T-helper 22 cell (primary cell): ENCODE results near the gene C4orf50.

Source experiments
- DNase-seq: peaks from one replicate; pipeline ENCODE4 v3.0.0-alpha.2; 2020; ENCODE audit warnings: low read depth

The C4orf50 gene

GRCh38 chr4:6043843-6044242 lies 25.6 kb upstream of the C4orf50 start:
- no peak for DNase-seq

DNA sequence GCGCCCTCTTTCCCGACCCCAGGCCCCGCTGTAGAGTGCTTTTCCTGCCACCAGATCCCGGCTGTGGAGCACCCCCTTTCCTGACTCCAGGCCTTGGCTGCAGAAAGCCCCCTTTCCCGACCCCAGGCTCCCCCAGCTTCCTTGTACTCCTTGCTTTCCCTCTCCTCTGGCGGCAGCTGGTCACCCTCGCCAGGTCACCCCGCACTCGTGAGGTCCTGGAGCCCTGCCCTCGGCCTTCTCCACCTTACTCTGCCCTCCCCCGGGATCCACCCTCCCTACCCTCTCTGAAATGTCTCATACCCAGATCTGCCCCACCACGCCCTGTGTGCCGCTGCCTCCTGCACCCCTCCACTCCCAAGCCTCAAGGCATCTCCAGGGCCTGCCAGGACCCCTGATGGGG lies 25.0 kb upstream of the C4orf50 start:
- DNase-seq = no peak

DNA sequence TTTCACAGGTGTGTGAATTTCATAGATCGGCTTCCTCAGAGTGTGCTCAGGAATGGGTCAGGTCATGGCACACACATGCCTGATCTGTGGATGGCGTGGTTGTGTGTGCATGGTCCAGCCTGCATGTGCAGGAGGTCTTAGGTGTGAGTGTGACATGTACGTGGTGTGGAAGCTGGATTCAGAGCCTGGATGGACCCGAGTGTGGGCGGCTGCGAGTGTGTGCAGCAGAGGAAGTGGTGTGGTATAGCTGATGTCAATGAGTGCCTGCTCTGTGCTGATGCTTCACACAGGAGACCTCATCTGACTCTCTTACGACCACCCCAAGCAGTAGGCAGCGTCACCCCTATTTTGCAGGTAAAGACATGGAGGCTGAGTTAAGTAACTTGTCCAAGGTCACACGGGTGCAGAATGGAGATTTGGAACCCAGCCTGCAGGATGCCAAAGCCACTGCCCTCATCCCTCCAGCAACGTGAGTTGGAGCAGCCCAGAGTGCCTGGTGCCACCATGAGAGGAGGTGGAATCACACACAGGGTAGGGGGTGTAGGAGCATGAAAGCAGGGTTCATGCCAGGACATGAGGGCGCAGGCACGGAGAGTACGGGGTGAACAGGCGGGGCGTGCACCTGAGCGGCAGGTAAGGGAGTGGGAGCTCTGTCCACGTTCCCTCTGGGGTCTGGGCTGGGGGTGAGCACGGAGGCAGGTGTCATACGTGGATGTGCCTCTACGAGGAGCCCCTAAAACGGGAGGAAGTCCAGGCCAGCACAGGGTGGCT lies 24.2 kb upstream of the C4orf50 start:
- no peak for DNase-seq

DNA sequence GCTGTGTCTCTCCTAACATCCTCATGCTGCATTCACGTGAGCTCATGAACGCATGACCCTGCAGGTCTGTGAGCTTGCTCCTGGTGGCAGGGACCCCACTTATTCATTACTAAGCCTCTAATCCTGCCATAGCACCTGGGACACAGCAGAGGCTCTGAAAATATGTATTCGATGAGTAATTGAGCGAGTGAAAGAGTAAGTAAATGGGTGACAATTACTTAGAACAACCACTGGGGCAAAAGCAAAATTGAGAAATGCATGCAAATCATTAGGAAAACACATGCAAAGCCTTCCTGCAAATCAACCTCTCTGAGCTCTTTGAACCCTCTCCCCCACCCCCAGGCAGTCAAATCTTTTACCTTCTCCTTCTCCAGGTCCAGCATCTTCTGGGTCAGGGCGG lies 23.6 kb upstream of the C4orf50 start:
- DNase-seq = no peak

DNA sequence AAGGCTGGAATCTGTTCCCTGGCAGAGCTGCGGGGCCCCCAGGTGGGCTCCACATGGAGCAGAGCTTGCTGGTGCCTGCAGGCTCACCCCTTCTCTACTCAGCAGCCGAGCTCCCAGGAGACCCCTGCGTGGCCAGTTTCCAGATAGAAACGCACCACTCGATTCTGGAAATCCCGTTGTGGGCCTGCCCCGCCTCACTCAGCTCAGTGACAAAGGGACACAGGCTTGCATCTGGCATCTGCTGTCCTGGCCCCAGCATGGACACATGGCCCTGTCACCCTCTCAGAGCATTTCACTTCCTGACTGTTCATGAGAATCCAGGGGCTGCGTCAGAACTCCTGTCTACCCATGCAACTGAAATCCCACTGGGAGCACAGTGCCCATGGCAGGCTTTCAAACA lies 20.5 kb upstream of the C4orf50 start:
- no peak for DNase-seq

DNA sequence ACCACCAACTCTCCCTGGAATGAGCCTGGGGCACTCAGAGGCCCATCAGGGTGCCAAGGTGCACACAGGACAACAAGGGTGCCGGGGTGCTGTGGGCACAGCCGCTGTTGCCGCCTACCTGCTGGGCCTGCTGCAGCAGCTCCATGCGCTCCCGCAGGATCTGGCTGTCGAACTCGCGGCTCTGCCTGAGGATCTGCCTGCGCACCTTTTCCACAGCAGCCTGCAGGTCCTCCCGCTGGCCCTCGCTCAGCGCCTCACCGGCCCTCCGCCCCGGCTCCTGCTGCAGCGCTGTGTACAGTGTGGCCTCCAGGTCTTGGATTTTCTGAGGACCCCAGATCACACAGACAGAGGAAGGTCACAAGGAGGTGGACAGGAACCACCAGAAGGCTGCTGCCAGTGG lies 17.6 kb upstream of the C4orf50 start:
- no peak for DNase-seq

DNA sequence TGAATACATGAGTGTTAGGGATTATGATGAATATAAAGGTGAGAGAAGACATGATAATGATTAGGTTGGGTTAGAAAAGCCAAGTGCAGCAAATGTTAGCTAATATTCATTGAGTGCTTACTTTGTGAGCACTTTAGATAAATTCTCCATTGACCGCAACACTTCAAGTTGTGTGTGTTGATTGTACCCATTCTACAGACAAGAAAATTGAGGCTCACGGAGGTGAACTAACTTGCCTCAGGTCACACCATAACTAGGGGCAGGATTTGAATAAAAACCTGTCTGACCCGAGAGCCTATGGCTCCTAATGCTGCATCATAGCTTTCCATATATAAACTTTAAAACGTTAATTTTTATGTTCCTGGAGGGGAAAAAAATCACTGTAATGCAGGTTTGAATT lies 15.2 kb upstream of the C4orf50 start:
- no peak for DNase-seq

- no peak for DNase-seq
Observed at GRCh38 chr4:6032249-6033244, 14.3 kb upstream of the C4orf50 start.

DNA sequence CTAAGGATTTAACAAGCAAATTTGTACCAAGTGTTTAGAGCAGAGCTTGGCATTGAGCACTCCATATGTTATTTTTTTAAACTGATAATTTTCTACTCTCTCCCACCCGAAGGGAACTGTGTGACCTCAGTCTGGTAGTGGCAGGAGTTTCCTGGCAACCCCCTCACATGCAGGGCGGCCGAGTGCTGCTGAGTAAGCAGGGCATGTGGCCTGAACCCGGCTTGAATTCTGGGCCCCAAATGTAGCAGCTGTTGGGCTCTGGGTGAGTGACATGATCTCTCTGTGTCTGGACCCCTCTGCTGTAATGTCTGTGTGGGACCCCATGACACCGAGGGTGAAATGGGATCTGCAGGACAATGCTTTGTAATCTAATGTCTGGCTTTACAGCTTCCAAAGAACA lies 13.6 kb upstream of the C4orf50 start:
- no peak for DNase-seq

- DNase-seq = no peak
Observed at GRCh38 chr4:6030679-6031078, 12.4 kb upstream of the C4orf50 start.

DNA sequence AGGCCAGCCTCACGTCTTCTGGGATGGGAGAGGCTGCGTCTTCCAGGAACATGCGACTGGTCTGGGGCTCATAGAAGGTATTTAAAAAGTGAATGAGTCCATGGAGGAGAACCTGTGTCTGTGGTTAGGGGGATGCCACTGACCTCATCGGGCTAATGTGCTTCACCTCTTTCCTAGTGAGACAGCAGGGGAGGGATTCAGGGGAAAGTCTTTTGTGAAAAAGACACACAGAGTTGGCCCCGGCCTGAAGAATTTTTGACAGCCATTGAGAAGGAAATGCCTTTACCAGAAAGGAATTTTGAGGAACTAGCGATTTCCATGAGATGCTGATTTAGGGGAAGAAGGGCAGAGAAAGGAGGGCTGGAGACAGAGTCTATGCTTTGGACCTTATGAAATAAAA lies 11.0 kb upstream of the C4orf50 start:
- no peak for DNase-seq

- no peak for DNase-seq
Observed at GRCh38 chr4:6028168-6028567, 9.9 kb upstream of the C4orf50 start.

- DNase-seq = no peak
Observed at GRCh38 chr4:6027392-6027791, 9.2 kb upstream of the C4orf50 start.

GRCh38 chr4:6024313-6024960 lies 6.2 kb upstream of the C4orf50 start:
- no peak for DNase-seq

DNA sequence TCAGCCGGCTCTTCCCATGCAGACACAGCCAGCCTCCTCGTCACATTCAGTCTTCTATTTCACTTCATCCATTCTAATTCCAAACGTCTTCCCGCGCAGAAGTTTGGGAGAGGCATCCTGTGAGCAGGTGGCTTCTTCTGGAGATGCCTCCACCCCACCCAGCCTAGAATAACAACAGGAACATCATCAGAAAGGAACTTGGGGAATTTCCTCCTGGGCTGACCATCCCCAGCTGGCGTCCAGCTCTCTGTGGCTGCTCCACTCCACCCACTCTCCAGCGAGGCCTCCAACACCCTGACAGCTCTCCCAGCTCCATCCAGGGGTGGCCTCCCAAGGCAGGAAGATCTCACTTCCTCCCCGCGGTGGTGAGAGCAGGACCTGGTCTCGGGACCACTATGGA lies 5.5 kb upstream of the C4orf50 start:
- DNase-seq = no peak

DNA sequence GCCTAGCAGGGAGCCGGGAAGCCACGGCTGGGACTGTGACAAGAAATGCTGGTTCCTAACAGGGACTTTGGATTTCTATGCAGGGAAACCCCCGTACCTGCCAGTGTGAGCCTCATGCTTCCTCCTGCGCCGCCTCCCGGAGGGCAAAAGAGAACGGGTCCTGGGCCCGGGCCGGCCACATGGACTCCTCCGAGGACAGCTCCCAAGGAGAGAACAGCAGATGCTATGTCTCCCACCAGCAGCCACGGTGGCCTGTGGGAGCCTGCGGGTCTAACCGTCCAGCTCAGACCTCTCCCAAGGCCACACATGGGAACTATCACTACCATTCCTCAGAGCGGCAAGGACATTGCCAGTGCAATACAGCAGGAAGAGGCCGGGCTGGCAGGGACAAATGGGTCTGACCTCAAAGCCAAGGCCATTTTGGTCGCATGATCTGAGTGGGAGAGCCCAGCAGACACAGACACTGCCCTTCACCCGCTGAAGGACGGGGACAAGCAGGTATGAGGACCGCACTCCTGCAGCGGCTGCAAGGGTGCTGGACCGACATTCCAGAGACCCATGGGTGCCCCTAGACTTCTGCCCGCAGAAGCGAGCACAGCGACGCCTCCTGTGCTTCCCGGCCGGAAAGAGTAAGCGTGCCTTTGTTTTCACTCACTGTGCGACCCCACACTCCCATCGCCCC lies 4.5 kb upstream of the C4orf50 start:
- no peak for DNase-seq

DNA sequence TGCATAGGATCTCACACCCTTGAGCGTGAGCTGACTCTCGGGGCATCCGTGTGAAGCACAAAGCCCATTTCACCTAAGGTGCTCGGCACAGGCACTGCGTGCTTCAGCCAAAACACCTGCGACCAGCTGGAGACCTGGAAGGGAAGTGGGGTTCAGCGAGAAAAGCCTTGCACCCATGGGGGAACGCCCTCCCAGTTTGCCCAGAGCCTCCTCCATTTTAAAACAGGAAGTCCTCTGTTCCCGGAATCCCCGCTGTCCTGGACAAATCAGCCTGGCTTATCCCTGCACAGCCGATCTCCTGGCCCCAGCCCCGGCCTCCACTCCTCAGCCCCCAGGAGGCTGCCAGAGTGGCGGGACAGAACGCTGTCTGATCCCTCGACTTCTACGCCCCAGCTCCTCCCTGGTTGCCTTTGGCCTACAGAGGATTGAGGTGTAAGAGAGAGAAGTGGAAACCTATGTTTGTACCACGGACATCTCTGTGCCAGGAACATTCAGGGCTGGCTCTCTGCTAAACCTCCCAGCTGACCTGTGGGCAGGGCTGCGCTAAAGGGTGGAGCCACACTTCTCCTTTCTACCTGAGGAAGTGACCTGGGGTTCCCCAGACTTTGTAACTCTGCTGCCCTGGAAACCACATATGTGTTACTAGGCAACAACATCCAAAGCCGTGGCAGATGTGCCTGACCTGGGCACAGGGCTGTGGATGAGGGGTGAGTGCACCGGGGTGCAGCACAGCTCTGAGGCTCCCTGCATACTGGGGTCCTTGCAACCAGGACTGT lies 3.8 kb upstream of the C4orf50 start:
- no peak for DNase-seq

DNA sequence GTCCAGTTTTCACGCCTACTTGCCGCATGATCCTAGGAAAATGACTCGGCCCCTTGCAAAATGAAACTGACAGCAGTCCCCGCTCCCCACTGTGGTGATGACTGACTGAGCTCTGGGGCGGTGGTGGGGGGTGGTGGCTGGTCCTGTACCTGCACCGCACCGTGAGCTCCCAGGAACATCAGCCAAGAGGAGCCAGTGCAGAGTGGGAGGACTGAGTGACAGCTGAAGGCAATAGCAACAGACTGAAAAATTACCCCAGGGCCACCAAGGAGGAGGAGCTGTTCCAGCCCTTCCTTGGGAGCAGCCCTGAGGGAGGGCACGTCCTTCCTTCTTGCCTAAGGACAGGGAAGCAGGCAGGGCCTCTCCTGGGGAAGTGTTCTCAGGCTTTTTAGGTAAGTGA lies 2.4 kb upstream of the C4orf50 start:
- DNase-seq = no peak

DNA sequence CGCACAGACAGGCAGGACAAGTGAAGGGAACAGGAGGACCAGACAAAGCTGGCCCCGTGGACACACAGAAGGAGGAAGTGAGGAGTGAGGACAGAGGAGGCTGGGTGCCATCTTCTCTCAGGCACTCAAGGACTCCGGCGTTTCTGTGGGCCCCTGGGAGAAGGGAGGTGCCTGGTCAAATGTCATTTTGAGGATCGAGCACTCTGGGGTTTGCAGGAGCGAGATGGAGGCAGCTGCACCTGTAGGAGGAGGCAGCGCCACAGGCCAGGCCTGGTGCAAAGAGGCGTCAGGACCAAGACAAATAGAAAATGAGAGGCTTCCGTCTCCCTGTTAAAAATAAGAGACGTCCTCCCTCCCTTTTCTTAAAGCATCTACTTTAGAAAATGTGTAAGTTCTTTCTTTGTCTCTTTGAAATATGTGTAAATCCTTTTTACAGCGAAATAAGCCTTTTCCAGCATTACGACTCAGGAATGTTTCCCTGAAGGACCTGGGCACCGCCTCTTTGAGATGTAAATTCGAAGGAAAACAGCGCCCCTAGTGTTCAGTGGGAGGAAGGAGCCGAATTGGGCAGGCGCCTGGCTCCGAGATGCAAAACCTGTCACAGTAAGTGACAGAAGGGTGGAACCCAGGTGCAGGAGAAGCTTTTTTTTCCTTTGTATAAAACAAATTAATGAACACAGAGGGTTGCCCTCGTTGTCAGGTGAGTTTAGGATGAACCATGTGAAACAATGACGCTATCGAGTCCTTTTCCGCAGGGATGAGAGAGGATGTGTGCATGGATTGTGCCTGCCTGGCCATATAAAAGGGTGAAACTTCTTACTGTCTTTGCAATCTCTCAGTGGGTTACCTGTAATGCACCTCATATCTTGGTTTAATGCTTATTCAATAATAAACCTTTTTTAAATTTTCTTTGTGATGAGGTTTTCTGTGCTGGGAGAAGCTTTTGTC lies 1.4 kb upstream of the C4orf50 start:
- DNase-seq = no peak

DNA sequence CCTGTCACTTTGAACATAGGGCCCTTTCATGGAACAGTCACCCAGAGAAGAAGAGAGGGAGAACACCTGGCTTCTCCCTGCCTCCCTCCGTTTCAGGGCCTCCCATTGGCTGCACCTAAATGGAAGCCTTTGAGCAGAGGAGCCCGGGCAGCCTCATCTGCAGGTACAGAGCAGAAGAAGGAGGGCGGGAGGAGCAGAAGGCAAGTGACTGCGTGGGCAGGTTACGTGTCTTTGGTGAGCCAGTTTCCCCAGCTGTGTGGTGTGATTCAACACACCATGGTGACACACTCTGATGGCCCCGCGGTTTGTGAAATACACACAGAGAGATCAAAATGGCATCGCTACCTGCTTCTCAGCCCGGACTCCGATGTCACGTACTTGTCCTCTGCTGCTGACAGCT lies 431 bp downstream of the C4orf50 start:
- no peak for DNase-seq
